Hematopoietic multipotent progenitor cell treated with erythropoietin and hydrocortisone succinate and interleukin-3 and kit ligand, for 6 days (in vitro differentiated cells): Measurements from ENCODE around the gene TEX13D.
"Not testable (repeated sequence)": the region's sequence is repeated elsewhere in the genome, so short reads cannot be mapped to it uniquely, and the experiment has no call there.

ENCODE experiments used
- DNase-seq: peaks from one replicate; pipeline ENCODE4 v3.0.0-alpha.2; 2015

TEX13D gene

GRCh38 chrX:124332481-124333424 lies at the start of gene TEX13D:
Gene TEX13D, plus strand, starts transcription at chrX:124332660. Its CDS starts 258 bp downstream, at chrX:124332918.
- DNase-seq, result no peak

- DNase-seq, result no peak
Measured at GRCh38 chrX:124289443-124289842, 43.0 kb upstream of the TEX13D start.

DNA sequence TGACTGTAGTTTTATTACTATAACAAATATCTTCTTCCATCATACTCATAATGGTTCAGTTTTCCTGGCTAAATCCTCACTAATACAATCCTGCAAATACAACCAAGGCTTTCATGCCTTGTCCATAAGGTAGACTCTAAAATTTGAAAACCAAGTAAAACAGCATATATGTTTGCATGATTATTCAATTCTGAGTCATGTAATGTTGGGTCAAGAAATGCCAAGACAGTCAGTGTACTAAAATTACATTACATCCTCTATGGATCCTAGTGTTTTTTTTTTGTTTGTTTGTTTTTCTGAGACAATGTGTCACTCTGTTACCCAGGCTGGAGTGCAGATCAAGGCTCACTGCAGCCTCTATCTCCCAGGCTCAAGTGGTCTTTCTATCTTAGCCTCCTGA lies 38.6 kb upstream of the TEX13D start:
- no peak for DNase-seq

GRCh38 chrX:124299323-124299722 lies 33.1 kb upstream of the TEX13D start:
- not testable (repeated sequence) for DNase-seq

GRCh38 chrX:124300405-124300804 lies 32.1 kb upstream of the TEX13D start:
- DNase-seq, result no peak

GRCh38 chrX:124307253-124307907 lies 25.1 kb upstream of the TEX13D start:
- no peak for DNase-seq

DNA sequence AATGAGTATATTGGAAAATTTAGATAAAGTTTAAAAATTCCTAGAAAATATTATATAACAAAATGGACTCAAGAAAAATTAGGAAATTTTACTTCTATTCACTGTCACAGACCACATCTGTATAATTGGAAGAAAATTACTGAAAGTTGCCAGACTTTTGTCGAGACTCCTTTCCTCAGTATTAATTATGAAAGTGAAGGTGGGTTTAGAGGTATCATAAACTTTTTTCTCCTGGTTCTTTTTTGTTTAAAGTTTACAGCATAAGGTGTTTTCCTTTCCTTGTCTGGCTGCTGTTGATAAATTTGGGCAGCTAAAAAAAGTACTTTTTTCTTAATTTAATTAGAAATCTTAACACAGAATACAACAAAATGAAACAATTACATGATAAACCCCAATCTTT lies 6.7 kb upstream of the TEX13D start:
- no peak for DNase-seq

- DNase-seq, result no peak
Measured at GRCh38 chrX:124328765-124329164, 3.7 kb upstream of the TEX13D start.

DNA sequence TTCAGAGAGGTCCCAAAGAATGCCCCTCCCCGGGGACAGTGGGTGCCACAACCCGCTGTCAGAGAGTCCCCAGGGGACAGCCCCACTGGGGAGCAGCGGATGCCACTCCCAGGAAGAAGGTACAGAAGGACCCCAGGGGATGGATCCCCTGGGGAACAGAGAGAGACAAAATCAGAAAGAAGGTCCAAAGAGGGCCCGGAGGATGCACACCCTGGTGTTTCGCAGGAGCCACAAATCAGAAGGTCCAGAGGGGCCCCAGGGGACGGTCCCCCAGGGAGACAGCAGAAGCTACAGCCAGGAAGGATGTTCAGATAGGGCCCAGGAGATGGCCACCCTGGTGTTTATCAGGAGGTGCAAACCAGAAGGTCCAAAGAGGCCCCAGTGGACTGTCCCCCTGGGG lies 1.4 kb downstream of the TEX13D start:
- DNase-seq, result no peak

- DNase-seq, result not testable (repeated sequence)
Measured at GRCh38 chrX:124334555-124334954, 2.1 kb downstream of the TEX13D start.

DNA sequence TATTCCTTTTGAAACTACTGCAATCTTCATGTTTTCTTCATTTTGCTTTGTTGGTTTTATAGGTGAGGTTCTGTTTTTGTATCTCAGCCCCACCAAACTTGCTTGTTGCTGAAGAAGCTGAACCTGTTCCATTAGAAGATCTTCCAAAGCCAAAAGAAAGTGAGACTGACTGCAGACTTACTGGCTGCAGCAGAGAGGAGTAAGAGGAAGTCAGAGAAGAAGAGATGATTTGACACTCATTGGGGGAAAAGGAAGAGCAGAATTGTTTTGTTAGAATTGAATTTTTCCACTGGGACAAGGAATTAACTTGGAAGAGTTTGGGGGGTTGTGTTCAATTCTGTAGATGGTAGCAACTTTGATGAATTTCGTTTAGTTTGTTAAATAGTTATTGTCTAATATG lies 3.1 kb downstream of the TEX13D start:
- DNase-seq, result no peak

DNA sequence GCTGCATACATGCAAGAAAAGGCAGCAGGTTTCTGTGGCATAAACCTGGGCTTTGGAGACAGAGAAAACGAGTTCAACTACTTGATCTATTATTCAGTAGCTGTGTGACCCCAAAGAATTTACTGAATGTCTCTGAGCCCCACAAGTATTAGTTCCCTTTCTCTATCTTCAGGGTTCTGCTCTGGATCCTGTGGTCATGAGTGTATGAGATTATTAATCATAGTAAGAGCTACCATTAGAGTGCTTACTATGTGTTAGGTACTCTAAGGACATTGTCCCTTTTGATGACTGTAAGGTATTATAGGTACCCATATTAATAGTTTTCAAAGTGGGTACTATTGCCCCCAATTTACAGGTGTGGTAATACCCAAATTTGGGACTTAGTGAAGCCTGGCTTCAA lies 5.5 kb downstream of the TEX13D start:
- DNase-seq, result no peak

- no peak for DNase-seq
Measured at GRCh38 chrX:124338733-124339514, 6.5 kb downstream of the TEX13D start.

DNA sequence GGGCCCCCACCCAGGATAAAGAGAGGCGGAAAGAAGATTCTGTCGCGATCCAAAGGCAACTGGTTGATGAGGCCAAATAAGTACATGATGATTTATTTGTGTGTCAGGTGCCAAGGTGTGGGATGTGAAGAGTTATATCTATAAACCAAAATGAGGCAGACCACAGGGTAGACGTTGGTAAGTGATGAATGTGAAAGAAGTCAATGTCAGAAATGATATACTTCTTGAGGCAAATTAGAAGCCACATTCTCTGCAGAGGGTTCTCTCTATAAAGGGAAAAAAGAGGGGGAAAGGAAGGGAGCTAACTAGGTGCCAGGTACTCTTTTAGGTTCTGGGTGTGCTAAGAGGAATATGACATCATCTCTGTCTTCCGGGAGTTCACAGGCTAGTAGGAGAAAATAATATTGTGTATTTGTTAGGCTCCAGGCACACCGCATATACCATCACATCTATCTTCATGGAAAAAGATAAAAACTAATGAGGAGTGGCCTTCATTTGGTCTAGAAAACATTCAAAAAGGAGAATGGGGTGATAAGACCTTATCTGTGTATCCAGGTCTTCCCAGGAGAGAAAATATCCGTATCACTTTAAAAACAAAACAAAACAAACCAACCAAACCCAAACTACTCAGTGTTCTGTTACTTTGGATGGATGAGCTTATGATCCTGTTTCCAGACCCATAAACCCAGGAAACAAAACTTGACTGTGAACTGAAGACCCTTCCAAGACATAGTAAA lies 9.1 kb downstream of the TEX13D start:
- DNase-seq, result no peak

- DNase-seq, result no peak
Measured at GRCh38 chrX:124342174-124342867, 9.9 kb downstream of the TEX13D start.

DNA sequence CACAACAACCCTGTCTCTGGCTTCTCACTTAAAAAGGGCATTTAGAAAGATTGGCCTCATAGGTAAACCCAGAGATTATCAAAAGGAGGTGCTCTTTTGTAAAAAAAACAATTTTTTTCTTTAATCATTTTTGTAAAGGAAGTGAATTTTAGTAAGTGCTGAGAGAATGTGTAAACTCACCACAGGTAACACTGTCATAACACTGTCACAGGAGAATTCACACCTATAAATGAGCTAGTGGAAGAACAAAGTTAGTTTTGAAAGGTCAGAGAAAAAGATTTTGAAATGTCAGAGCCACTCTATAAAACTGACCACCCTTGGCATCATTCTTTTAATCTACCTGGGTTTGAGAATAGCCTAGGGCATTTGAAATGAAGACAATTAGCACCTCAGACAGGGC lies 10.6 kb downstream of the TEX13D start:
- no peak for DNase-seq

DNA sequence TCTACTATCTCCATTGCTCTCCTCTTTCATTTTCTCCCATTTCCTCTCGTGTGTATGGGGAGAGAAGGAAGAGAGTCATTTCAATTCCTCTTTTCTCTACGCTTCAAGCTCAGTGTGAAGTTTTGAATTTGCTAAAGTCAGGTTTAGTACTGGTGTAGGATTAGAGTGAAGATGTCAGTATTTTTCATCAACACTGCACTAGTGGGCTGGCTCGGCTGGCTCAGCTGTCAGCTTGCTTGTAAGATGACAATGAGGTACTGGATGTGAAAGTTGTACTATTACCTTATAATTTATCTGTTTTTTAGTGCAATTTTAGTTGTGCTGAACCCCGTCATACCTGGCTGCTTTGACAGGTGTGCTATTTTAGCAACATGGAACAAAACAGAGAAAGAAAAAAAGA lies 11.8 kb downstream of the TEX13D start:
- no peak for DNase-seq

GRCh38 chrX:124346117-124346876 lies 13.8 kb downstream of the TEX13D start, which contains the start of gene SH2D1A:
Gene SH2D1A, plus strand, starts transcription at chrX:124346563. Its CDS starts 80 bp downstream, at chrX:124346643.
- DNase-seq, result peak; percentile 9

- DNase-seq, result no peak
Measured at GRCh38 chrX:124346877-124347241, 14.4 kb downstream of the TEX13D start.

GRCh38 chrX:124347242-124347641 lies 14.8 kb downstream of the TEX13D start:
- DNase-seq, result no peak

DNA sequence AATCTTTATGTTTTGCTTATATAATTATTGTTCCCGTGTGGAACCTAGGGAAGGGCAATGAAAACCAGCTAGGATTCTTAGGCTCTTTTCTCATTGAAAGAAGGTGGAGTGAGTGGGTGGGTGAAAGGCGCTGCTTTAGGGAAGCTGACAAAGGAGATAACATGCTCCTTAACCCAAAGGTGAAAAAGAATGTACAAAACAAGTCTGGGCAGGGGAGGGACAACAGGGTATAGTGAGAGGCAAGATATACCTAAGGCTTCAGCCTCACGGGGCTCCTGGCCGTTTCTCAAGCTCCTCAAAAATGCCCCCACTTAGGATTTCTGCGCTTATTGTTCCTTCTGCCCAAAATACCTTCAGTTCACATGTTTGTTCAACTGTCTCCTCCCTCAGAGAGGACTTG lies 15.7 kb downstream of the TEX13D start:
- DNase-seq, result no peak
